Measurements from ENCODE around the gene ZNF280A. TPM values are rescaled to one million over a fixed set of nuclear protein-coding genes. Genes with fewer than 3 reads are reported as not detected.
A peak's percentile ranks its signal among the peaks of the same experiment; 100 is the strongest.

Gene ZNF280A
- total RNA-seq, 1 experiment from 2014 or later = 0.81 TPM

DNA sequence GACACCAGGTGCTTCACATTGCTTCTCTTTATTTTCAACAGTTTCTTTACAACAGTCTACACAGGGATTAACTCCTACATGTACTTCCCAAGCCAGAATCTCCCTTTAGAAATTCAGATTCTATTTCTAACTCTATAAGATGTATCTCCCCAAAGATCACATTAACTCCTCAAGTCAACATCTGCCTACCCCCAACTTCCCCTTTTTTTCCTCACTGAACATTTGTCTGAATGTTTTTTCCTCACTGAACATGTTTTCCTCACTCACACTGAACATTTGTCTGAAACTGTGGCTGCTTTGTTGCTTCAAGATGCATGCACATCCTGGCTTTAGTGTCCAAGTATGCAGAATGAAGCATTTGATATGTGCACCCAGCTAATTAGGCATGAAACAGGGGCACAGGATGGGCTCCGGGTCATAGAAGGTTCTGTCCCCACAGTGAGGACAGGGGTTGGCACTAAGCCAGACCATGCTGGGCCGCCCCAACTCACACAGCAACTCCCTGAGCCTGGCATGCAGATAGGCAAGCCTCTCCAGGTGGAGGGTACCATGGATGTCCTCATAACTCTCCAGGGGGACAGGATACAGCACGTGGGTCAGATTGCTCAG is 27.7 kb upstream of the ZNF280A start:
- ChIA-PET RAD21 (ENCODE audit: low non-redundant PET in 1 of 2, low total read pairs in 2 of 2, uncharacterized antibody in 2 of 2, unreplicated experiment in 2 of 2) (no interaction called here), CTCF (no interaction called here), POLR2A (no interaction called here)
- Histone ChIP-seq H3K4me2 (ENCODE audit: low read length) (no peak overlapping the region), H3K9me3 (ENCODE audit: control insufficient read depth in 1 of 2, insufficient read depth in 1 of 2, low read depth in 1 of 2, low read length in 2 of 2) (no peaks in the 10 kb centered on the region), H3K4me3 (replicated peaks in 1 of 2; ENCODE audit: low read depth in 1 of 2, low read length in 2 of 2) (no peak overlapping the region), H4K20me1 (ENCODE audit: insufficient read depth) (no peaks in the 10 kb centered on the region), H2AFZ (ENCODE audit: low read depth, low read length, poor library complexity, severe bottlenecking) (no peak overlapping the region), H3K79me2 (ENCODE audit: insufficient read depth, low read length) (no peaks in the 10 kb centered on the region), H3K4me1 (ENCODE audit: control insufficient read depth in 1 of 2, insufficient read depth in 2 of 2, low read length in 2 of 2) (no peaks in the 10 kb centered on the region), H3K9me2 (ENCODE audit: insufficient read depth) (no peaks in the 10 kb centered on the region), H3K27ac (ENCODE audit: low read depth, low read length) (no peak overlapping the region), H3K27me3 (ENCODE audit: insufficient read depth, low read length) (no peaks in the 10 kb centered on the region), H3K36me3 (ENCODE audit: control insufficient read depth in 1 of 2, insufficient read depth in 2 of 2, low read length in 2 of 2) (peaks cover 5 to 6% of the 10 kb centered on the region in 2 experiments; a peak in 1 of 4 replicates), H3K9ac (ENCODE audit: low read length) (no peak overlapping the region)
- intact Hi-C loops (cut with micrococcal nuclease) = no loop called here
- DNase-seq (ENCODE audit: low read depth, low spot score) (no peak), ATAC-seq (no peak)
- no peak for TF ChIP-seq CEBPB (IDR thresholded peaks at IDR 0.05; ENCODE audit: low read depth)
- TSS peak; percentile 31 for BruUV-seq (replicated peaks)

DNA sequence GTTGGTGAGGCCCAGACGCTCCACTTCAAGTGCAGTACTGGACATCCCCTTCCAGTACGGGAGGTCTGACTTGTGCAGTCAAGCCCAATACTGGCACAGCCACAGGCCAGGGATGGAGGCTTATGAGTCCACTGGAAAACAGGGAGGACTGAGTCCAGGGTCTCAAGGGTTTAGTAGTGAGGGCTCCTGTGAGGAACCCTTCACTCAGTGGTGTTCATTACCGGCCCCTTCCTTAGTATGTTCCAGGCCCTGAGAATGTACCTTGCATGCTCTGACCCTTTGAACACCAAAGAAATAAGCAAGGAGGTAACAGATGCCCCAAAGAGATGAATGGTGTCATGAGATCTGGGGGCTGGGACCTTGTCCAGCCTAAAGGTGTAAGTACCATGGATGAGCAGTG is 27.2 kb upstream of the ZNF280A start:
- no peaks in the 10 kb centered on the region for H3K27me3 ChIP-seq (ENCODE audit: insufficient read depth, low read length)
- H3K4me3 ChIP-seq (replicated peaks in 1 of 2; ENCODE audit: low read depth in 1 of 2, low read length in 2 of 2) = no peak overlapping the region
- intact Hi-C loops (cut with micrococcal nuclease) = no loop called here
- POLR2A ChIA-PET = no interaction called here
- H3K9me2 ChIP-seq (ENCODE audit: insufficient read depth) = no peaks in the 10 kb centered on the region
- H3K36me3 ChIP-seq (ENCODE audit: control insufficient read depth in 1 of 2, insufficient read depth in 2 of 2, low read length in 2 of 2) = peaks cover 5 to 6% of the 10 kb centered on the region in 2 experiments; a peak in 1 of 4 replicates
- CTCF ChIA-PET = no interaction called here
- RAD21 ChIA-PET (ENCODE audit: low non-redundant PET in 1 of 2, low total read pairs in 2 of 2, uncharacterized antibody in 2 of 2, unreplicated experiment in 2 of 2) = no interaction called here
- no peaks in the 10 kb centered on the region for H3K4me1 ChIP-seq (ENCODE audit: control insufficient read depth in 1 of 2, insufficient read depth in 2 of 2, low read length in 2 of 2)
- H3K9me3 ChIP-seq (ENCODE audit: control insufficient read depth in 1 of 2, insufficient read depth in 1 of 2, low read depth in 1 of 2, low read length in 2 of 2) = no peaks in the 10 kb centered on the region
- no peak for DNase-seq (ENCODE audit: low read depth, low spot score)
- no peak overlapping the region for H2AFZ ChIP-seq (ENCODE audit: low read depth, low read length, poor library complexity, severe bottlenecking)
- ATAC-seq = no peak
- H3K79me2 ChIP-seq (ENCODE audit: insufficient read depth, low read length) = no peaks in the 10 kb centered on the region
- TF ChIP-seq SIN3A (IDR thresholded peaks at IDR 0.05; ENCODE audit: low read depth) (no peak), CBX3 (IDR thresholded peaks at IDR 0.05; ENCODE audit: low read depth) (no peak), TCF7L2 (IDR thresholded peaks at IDR 0.05; ENCODE audit: borderline replicate concordance, extremely low read depth, insufficient read depth, insufficient read length) (no peak), EZH2 (IDR thresholded peaks at IDR 0.05) (no peak), YY1 (IDR thresholded peaks at IDR 0.05; ENCODE audit: extremely low read depth, insufficient replicate concordance, low read depth, low read length) (no peak), EGR1 (IDR thresholded peaks at IDR 0.05; ENCODE audit: low read depth) (no peak), CEBPB (IDR thresholded peaks at IDR 0.05; ENCODE audit: low read depth) (no peak), ELF1 (IDR thresholded peaks at IDR 0.05; ENCODE audit: borderline replicate concordance, low read depth) (no peak)
- TF ChIP-seq, protein P1, sequence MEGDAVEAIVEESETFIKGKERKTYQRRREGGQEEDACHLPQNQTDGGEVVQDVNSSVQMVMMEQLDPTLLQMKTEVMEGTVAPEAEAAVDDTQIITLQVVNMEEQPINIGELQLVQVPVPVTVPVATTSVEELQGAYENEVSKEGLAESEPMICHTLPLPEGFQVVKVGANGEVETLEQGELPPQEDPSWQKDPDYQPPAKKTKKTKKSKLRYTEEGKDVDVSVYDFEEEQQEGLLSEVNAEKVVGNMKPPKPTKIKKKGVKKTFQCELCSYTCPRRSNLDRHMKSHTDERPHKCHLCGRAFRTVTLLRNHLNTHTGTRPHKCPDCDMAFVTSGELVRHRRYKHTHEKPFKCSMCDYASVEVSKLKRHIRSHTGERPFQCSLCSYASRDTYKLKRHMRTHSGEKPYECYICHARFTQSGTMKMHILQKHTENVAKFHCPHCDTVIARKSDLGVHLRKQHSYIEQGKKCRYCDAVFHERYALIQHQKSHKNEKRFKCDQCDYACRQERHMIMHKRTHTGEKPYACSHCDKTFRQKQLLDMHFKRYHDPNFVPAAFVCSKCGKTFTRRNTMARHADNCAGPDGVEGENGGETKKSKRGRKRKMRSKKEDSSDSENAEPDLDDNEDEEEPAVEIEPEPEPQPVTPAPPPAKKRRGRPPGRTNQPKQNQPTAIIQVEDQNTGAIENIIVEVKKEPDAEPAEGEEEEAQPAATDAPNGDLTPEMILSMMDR (IDR thresholded peaks at IDR 0.05 in 2 of 3, conservative IDR thresholded peaks at IDR 0.05 in 1 of 3; ENCODE audit: borderline replicate concordance in 1 of 3, insufficient read depth in 1 of 3, low read depth in 2 of 3, low read length in 2 of 3) = no peak
- H3K4me2 ChIP-seq (ENCODE audit: low read length) = no peak overlapping the region
- no peak overlapping the region for H3K27ac ChIP-seq (ENCODE audit: low read depth, low read length)
- no peaks in the 10 kb centered on the region for H4K20me1 ChIP-seq (ENCODE audit: insufficient read depth)
- H3K9ac ChIP-seq (ENCODE audit: low read length) = no peak overlapping the region
- BruUV-seq (replicated peaks) = no TSS peak
